Stromal cell of bone marrow (primary cell): Measurements from ENCODE around the gene CCNY.

Source experiments
- DNase-seq: peaks from one replicate; pipeline ENCODE4 v3.0.0-alpha.2; 2012; ENCODE audit warnings: low read depth

Gene CCNY

DNA sequence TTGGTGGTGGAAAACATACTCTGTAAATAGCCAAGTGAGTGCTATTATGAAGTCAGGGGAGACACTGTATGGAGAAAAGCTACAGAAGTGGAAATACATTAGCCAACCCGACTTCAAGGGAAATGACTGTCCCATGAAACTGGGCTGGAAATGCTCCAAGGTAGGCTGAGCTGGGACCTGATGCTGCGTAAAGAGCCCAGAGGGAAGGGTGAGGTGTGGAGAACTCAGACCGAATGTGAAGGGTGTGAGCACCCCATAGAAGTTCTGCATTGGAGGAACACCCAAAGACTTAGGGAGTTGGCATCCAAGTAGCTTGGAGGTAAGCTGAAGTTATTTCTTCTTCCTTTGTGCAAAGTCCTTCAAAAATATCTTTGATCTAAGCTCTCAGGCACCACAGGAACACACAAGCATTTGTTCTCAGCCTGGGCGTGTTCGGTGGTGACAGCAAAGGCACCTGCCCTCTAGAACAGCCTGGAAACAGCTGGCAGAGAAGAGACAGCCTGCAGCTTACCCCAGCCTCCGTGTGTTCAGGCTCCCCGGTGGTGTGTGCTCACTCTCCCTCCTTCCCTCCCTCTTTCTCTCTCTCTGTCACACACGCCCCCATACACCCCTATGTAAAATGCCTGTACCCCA, 249.7 kb downstream of the CCNY start:
- no peak for DNase-seq

DNA sequence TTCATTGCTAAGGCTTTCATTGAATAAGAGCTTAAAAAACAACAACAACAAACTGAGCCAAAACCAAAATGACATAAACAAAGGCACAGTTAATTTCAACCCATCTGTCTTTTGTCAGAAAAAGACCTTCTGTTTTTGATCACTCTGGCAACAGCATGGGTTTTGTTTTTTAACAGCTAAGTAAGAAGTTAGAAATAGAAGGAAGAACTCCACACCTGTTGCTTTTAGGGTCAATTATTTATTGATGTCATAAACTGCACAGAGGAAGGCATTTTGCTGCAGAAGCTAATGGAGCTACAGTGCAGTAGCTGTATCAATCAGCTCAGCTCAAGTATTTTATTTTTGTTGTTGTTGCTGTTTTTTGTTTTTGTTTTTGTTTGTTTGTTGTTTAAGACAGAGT, 252.5 kb downstream of the CCNY start:
- DNase-seq = no peak

DNA sequence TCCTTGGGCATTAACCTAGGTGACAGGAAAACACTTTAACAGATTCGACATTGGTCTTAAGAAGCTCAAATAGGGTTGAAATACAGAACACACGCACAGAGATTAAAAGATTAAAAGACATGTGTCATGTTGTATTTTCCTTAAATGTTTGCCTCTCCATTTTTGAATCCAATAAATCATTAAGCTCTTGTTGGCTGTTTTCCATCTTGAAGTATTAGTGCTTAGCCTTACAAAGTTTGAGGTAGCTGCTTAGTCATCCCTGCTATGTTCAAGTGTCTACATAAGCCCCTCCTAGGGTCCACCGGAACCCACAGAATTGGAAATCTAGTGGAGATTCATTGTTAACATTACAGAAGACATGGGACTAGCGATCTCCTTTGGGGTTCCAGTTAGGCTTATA, 256.1 kb downstream of the CCNY start:
- DNase-seq = no peak

DNA sequence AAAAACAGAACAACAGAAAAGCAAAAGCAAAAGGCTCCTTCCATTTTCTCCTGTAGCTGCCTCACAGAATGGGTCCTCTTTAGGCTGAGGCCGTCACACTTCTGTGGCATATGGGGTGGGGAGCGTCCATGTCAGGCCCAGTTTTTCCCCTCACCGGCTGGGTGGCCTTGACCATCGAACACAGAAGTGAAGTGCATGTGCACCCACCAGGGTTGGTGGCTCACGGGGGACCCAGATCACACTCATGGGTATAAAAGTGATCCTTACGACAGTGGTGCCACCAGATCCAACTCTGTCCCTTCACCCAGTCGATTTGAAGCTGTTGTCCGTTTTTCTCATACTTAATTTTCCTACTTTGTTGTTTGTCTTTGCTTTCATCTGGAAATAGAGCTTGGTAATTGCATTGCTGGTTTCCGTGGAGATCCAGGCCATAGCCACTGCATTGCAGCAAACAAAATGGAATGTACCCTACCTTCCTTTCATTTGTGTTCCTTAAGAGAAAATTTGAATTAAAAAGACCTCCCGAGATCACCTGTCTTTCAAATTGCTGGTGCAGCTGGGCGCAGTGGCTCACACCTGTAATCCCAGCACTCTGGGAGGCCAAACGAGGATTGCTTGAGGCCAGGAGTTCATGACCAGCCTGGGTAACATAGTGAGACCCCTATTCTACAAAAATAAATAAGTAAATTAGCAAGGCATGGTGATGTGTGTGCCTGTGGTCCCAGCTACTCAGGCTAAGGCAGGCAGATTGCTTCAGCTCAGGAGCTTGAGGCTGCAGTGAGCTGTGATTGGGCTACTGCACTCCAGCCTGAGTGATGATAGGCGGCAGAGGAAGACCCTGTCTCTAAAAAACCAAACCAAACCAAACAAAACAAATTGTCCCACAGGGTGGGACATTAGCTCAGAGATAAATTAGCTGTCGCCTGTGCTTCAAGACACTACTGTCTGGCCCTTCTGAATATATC, 258.1 kb downstream of the CCNY start:
- DNase-seq = no peak

DNA sequence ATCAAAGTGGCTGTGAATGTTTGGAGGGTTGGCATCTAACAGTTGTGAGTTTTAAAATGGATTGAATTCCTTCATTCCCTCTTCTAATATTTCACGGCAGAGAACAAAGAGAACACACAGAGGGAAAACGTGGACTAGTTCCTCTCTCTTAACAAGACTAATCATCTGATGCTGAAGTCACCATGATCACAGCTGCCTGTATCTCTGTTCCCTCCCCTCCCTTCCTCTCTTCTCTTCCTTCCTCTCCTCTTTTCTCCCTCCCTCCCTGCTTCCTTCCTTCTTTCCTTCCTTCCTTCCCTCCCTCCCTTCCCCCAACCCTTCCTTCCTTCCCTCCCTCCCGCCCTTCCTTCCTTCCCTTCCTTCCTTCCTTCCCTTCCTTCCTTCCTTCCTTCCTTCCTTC, 258.8 kb downstream of the CCNY start:
- no peak for DNase-seq

DNA sequence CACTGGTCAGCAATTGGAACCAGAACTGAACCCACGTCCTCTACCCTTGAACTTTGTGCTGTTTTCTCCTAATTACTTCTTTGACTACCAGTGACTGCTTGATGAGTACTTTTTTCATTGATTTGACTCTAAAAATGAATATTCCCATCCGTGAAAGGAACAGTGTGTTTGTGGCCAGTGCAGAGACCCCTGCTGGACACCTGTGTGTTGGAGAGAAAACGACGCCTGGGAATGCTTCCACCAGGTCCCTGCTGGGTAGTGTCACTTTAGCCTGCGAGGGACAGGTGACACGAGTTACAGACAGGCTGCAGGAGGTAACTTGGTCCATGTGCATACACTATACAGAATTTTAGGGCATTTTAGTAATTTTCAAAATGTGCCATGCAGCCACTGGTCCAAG, 262.1 kb downstream of the CCNY start:
- no peak for DNase-seq

DNA sequence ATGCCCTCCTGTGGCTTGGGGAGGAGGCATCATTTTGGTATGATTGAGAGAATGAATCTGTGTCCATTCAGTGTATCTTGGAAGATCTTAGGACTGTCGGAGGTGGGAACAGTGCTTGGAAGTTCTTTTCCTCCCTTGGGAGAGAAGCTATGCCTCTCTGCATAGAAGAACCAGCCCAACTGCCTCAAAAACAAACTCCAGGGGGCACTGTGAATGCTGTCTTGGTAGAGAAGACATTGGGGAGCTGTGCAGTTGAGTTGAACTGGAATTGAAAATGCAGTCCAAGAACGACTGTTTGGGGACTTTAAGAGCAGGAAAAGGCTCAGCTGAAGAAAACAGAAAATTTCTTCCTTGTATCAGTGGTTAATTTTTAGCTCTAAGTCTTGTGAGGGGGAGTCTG, 263.9 kb downstream of the CCNY start:
- no peak for DNase-seq

DNA sequence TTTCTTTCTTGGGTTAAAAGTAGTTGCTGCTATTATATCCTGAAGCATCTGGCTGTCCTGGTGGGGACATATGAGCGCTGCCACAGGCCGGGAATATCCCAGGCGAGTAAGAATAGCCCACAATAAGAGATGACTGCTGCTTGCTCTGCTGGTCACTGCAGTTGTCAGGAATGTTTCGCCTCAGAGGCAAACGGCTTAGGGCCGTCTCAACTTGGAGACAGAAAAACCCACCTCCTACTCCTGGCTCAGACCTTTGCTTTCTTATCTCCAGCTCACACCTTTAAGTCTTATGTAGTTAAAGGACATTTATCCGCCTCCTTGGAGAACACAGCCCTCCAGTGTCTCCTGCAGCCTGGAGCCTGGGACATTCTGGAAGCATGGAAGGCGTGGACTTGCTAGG, 268.9 kb downstream of the CCNY start, which contains the start of gene GJD4:
TSS of gene GJD4 (plus strand) at position 151 of the 400 bp plus-strand sequence. CDS start at position 378, 227 bp downstream.
- DNase-seq = no peak

DNA sequence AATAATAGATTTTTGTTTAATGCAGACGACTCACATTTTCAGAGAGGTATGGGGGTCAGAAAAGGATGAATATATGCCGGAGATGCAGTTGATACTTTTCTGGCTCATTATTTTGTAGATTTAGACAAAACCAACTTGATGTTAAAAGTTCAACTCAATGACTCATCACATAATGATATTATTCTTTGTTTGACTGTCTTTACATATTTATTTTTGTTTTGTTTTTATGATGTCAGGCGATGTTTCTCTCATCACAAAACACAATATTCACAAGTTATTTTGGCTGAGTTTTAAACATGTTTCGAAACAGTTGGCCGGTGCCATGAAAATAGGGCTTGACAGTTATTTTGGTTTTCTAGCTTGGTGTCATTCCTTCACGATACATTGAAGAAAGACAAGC, 270.1 kb downstream of the CCNY start:
- DNase-seq = peak; percentile 55

DNA sequence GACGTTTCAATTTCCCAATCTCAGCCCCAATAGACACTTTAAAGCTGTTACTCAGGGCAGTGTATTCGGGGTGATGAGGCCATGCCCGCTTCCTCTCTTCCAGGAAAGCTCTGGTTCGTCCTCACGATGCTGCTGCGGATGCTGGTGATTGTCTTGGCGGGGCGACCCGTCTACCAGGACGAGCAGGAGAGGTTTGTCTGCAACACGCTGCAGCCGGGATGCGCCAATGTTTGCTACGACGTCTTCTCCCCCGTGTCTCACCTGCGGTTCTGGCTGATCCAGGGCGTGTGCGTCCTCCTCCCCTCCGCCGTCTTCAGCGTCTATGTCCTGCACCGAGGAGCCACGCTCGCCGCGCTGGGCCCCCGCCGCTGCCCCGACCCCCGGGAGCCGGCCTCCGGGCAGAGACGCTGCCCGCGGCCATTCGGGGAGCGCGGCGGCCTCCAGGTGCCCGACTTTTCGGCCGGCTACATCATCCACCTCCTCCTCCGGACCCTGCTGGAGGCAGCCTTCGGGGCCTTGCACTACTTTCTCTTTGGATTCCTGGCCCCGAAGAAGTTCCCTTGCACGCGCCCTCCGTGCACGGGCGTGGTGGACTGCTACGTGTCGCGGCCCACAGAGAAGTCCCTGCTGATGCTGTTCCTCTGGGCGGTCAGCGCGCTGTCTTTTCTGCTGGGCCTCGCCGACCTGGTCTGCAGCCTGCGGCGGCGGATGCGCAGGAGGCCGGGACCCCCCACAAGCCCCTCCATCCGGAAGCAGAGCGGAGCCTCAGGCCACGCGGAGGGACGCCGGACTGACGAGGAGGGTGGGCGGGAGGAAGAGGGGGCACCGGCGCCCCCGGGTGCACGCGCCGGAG, 271.4 kb downstream of the CCNY start:
- DNase-seq = no peak

DNA sequence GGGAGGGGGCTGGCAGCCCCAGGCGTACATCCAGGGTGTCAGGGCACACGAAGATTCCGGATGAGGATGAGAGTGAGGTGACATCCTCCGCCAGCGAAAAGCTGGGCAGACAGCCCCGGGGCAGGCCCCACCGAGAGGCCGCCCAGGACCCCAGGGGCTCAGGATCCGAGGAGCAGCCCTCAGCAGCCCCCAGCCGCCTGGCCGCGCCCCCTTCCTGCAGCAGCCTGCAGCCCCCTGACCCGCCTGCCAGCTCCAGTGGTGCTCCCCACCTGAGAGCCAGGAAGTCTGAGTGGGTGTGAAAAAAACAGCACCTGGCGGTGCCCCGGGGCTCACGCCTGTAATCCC, 272.0 kb downstream of the CCNY start:
- no peak for DNase-seq

DNA sequence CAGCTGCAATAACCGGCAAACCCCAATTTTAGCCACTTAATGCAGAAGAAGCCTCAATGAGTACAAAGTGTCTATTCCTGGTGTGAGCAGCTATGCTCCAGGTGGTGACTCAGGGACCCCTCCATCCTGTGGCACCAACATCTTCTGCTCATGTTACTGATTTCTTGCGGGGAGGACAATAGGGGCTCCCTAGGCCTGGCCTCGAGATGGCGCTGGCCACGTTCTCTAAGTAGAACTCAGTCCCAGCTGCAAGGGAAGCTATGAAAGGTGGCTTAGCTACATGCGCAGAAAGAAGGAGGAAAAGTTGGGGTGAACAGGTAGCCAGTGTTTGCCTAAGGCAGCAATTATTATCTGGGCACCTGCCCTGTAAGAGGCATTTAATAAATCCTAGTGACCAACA, 275.4 kb downstream of the CCNY start:
- DNase-seq = no peak

DNA sequence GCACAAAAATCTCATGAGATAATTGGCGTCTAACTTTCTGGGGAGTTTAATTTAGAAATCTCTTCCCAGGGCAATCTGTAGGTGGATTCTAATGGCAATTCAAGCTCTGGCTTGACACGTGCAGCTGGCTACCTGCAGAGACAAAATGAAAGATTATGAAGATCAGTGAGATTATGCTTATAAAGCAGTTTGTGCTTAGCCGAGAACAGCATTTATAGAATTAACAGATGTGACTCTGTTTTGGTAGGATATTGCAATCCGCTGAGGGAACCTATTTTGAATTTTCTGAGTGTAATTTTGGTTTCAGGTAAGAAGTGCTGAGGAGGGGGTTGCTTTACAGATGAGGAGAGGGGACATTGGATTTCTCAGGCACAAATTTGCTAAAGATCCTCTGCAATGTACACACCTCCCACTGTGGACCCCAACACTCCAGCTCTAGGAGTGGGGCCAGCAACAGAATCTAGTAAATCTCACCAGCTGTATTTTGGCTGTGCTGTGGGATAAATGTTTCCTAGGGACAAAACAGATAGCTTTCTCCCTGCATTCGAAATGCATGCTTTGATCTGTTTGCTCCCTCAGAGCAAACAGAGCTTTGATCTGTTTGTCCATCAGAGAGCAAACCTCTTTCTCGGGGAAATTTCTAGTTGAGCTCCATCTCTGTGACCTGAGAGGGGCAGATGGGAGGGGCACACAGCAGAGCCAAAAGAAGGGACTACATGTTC, 276.2 kb downstream of the CCNY start:
- DNase-seq = no peak

DNA sequence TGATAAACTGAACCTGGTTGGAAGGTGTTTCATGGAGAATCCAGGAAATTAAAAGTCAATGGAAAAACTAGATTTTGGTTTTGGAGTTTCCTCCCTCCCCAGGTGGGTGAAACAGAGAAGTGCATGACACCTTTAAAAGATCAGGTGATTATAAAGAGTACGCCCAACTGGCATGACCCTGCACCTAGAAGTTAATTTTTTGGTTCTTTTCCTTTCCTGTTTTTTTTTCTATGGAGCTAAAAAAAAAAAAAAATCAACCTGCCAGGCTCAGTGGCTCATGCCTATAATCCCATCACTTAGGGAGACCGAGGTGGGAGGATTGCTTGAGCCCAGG, 276.8 kb downstream of the CCNY start:
- no peak for DNase-seq

DNA sequence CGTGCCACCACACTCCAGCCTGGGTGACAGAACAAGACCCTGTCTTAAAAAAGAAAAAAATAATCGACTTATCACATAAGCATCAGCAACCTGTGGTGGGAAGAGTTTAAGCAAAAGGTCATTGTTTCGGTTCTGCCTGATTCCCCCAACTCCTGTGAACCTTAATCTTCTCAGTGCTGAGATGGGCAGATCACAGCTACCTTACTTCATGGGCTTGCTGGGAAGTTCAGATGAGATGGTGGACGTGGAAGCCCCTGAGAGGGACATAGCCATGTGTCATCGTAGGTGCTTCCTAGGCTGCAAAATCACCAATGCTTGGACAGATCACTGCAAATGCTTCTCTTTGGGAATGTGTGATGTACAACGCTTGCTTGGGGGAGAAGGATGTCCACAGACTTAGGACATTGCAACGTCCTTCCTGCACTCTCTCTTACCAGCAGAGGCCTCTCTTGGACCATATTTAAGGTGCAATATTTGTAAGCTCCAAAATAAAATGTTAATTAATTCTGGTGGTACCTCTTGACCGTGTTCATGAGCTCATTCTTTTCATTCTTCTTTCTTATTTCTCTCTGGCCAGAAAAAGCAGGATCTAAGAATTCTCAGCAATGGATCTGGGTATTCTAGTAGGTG, 277.4 kb downstream of the CCNY start:
- peak; percentile 30 for DNase-seq

DNA sequence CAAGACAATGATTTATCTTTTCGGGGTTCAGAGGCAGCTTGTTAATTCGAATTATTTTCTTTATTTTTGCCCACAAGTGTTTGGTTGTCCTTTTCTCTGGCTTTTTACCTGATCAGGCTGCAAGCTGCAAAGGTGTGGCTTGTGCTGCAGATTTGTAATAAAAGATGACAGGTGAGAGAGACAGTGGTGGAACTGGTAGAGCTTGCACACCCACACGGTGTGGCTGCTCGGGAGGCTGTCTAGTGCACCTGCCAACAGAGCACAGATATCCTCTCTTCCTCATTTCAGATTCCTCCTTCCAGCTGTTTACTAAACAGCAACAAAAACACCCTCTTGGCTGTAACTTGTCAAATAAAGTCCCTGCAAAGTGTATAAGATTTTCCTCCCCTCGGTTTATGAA, 278.0 kb downstream of the CCNY start:
- no peak for DNase-seq
